ENCODE results near the gene GRK4.
"Not testable (repeated sequence)": the region's sequence is repeated elsewhere in the genome, so short reads cannot be mapped to it uniquely, and the experiment has no call there.

Gene GRK4

DNA sequence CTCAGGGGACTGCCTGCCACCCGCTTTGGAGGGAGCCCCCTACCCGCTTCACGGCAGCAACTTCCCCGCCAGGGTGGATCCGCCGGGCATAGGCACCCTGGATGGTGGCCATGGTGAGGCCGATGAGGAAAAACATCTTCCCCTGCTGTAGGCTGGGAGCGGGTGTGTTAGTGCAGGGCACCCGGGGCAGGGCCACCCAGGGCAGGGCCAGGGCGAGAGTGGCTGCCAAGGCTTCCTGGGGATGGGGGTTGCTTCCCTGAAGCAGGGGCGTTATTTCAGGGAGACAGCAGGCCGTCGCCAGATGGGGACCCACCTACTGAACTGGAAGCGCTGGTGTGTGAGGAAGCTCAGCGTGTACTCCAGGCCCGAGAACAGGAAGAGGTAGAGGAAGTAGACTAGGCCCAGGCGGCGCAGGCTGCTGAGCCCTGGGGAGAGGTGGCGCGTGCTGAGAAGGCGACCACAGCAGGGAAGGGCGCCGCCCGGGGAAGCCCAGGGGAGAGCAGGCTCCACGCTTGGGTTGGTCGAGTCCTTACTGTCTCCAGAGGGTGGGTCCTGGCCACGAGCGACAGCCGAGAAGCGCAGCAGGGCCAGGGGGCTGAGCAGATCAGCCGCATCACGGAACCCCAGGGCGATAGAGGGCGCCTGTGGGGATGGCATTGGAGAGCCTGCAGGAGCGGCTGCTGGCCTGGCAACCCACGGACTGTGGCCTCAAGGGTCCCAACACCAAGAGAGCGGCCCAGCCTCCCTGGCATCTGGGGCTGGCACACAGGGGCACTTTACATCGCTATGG, 31.7 kb upstream of the GRK4 start:
- no peak for DNase-seq

DNA sequence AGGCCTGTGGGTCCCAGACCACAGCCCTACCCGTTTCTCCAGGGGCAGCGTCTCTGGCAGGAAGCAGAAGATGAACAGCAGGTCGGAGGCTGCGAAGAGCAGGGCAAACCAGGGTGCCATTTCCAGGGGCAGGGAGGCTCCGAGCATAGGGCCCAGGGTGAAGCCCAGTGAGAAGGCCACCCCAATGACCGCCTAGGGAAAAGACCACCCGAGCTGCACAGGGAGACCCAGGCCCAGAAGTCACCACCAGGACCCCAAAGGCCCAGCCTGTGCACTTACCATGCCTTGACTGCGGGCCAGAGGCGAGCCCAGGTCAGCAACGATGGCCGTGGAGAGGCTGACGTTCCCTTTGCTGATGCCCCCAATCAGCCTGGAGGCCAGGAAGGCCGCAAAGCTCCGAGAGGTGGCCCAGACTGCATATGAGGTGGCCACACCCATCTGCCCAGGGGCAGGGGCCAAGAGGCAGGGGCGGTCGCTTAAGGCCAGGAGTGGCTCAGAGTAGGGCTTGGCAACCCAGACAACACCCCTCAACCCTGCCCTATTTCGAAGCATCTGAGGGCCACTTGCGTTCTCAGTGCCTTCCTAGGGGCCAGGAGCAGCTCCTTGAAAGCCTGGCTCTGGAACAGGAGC, 30.9 kb upstream of the GRK4 start:
- no peak for DNase-seq

- no peak for DNase-seq
These were observed 30.3 kb upstream of the GRK4 start for GRCh38 chr4:2932951-2933565.

GRCh38 chr4:2933566-2934076, 29.8 kb upstream of the GRK4 start:
- DNase-seq: no peak

DNA sequence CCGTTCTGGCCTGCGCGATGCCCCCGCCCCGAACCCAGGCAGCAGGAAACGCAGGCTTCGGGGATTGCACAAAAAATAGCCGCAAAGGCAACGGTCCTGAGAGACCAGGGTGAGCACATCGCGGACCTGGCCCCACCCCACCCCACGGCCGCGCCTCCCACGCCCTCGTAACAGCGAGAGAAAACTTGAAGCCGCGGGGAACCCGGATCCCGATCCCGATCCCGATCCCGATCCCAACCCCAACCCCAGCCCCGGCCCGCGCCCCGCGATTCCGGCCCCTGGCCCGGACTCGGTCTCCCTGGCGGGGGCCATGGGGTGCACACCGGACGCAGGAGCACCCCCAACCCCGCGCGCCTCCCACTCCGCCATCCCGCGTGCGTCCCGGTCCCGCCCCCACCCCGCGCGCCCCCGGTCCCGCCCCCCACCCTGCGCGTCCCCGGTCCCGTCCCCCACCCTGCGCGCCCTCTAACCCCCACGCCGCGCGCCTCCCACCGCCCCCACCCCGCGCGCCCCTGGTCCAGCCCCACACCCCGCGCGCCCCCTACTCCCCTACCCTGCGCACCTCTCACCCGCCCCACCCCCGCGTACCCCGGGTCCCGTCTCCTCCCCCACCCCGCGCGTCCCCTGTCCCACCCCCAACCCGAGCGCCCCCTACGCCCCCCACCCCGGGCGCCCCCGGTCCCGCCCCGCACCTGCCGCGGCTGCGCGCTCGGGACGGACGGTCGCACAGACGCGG, 29.1 kb upstream of the GRK4 start:
- no peak for DNase-seq

DNA sequence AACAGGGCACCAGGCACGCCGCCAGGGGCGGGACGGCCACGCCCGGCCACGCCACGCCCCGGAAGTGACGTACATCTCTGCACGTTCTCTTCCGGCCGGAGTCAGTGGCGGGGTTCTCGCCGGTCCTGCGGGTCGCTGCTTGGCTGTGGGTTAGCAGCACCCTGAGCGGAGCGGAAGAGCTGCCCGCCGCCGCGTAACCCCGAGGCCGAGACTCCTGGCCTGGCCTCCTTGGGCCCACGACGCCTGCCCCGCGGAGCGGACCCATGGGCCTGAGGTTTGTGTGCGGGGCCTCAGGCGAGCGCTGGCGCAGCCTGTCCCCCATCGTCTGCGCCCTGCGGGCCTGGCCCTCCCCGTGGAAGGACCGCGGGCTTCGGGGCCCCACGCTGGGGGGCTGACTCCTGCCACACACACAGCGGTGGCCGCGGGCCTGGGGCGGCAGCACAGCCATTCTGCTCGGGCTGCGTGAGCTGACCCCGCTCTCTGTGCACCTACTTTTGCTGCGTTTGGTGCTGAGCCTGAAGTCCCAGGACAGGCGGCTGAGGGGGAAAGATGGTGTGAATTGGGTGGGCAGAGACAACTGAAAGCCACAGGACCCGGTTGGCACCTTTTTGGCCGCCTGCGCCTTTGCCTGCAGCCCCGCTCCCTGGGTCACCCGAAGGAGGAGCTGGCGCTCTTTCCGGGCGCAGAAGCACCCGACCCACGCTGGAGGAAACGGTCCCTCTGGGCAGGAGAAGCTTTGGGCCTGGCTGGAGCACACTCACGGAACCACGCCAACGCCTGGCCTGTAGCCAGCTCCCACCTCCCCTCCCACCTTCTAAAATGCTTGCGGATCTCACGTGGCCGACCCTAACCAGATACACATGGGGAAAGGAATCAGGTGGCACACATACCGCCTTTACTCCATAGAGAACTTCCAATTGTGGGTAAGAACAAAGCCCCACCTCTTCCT, 28.3 kb upstream of the GRK4 start:
- peak; percentile 72 to 91 for DNase-seq

DNA sequence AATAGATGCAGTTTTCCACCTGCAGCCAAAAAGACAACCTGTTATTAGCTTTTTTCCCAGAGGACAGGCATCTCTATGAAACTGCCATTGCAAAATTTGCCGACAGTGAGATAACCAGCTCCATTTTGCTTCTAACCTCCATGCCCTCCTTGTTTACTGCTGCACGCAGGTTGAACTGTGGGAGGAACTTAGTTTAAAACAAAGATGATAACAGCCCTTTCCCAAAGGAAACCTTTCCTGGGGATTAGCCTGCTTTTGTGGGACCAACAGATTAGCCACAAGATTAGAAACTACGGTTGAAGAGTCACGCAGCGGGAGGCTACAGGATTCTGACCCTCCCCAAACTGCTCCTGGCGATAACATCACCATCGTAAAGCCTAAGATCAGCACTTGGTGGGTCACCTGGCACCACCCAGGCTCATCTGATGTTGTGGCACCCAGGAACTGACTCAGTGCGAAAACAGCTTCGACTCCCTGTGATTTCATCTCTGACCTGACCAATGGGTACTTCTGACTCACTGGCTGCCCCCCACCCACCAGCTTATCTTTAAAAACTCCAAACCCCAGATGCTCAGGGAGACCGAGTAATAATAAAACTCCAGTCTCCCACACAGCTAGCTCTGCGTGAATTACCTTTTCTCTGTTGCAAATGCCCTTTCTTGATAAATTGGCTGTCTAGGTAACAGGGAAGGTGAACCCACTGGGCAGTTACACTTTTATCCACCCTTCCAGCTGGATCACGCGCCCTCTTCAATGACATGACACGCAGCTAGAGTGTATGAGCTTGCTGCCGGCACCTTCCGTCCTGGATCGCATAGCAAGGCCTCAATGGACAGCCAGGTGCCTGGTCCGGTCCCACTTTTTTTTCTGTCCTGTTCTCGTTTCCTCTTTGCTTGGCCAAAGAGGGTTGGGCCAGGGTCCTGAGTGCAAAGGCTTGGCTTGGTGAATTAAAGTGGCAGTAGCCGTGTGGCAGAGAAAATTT, 27.3 kb upstream of the GRK4 start:
- DNase-seq: no peak

DNA sequence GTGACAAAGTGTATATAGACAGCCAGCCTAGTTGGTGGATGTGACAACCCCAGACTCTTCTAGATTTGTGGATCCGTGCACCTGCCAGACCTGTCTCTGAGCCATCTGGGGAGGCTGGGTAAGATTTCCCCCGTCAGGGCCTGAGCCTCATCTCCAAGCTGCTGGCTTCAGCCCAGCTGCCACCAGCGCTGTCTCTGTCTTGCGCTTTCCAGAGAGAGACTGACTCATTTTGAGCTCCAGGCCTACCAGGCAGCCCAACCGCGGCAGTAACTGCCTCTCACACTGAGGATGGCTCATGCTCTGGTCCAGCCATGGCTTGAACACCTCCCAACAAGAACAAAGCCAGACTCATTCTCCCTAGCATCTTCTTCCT, 26.6 kb upstream of the GRK4 start:
- DNase-seq: no peak

GRCh38 chr4:2937146-2937857, 26.1 kb upstream of the GRK4 start:
- no peak for DNase-seq

- DNase-seq: no peak
These were observed 25.4 kb upstream of the GRK4 start for GRCh38 chr4:2937986-2938385.

DNA sequence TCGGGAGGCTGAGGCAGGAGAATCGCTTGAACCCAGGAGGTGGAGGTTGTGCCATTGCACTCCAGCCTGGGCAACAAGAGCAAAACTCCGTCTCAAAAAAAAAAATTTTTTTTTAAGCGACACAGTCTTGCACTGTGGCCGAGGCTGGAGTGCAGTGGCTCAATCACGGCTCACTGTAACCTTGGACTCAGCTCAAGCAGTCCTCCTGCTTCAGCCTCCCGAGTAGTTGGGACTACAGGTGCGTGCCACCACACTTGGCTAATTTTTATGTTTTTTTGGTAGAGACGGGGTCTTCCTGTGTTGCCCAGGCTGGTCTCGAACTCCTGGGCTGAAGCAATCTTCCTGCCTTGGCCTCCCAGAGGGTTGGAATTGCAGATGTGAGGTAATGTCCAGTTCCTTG, 25.0 kb upstream of the GRK4 start:
- not testable (repeated sequence) for DNase-seq

GRCh38 chr4:2938906-2939305, 24.5 kb upstream of the GRK4 start:
- DNase-seq: no peak

DNA sequence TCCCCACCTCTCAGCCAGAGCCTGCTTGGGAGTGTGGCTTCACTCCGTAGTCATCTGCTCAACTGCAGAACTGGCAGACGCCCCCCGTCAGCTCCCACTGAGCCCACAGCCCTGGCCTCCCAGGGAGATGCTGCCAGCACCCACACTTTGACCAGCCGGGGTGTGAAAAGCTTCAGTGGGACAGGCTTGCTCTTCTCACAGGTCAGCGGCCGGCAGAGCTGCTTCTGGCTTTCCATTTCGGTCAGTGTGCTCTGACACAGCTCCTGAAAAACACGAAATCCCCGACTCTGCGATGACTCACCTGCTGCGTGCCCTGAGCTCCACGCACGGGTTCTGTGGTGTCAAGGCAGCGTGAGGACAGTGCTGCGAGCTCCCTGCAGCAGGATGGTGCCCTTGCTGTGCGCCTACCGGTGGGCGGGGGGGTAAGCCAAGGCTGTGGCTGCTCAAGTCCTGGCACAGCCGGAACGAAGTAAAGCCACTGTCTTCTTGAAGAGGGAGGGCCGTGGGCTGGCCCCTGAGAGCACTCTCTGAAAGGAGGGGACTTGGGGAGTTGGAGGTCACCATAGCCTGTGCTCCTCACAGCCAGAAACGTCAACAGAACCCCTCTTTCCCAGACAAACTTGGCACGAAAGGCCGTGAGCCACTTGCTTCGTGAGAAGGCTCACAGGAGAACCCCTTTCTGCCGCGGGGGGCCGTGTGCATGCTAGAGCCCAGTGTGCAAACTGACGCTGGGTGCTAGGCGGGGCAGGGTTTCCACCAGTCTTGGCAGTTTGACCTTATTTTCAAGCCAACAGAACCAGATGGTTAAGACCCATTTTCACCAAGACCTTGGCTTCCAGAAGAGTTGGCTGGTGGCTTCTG, 23.8 kb upstream of the GRK4 start:
- no peak for DNase-seq

DNA sequence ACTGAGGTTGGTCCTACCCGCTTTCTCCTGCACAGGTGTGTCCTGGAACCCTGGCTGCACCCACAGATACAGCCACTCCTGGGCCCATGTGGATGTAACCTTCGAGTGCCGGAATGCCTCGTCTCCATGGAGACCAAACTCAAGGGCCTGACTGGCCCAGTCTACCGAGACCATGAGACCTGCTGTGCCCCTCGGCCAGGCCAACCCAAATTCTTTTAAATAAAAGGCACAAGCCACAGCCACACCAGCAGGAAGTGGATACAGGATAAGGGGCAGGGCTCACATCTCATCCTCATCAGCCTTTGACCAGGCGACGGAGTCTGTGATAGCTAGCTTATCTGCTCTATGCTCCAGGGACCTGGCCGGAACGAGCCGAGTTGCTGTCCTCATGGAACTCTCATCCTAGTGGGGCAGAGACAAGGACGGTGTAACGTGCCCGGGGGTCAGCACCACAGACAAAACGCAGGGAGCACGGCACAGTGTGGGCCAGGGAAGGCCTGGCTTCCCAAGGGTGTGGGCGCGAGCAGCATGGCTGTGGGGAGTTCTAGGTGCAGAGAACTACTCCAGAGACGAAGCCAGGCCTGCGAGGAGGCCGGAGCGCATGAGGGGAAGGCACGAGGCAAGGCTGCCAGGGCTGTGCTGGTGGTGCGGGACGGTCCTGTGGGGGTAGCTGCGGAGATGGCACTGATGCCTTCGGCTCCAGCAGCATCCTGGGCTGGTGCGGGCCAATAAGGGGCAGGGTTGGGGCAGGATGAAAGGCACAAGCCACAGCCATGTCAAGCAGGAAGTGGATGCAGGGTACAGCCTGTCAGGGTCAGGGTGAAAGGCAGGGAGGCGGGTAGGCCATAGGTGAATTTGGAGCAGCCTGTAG, 22.9 kb upstream of the GRK4 start:
- DNase-seq: no peak

GRCh38 chr4:2941138-2942036, 22.0 kb upstream of the GRK4 start:
- DNase-seq: no peak

GRCh38 chr4:2942037-2942531, 21.3 kb upstream of the GRK4 start:
- no peak for DNase-seq
